C1 segment of cervical spinal cord (tissue), 14 donors: ENCODE results near the gene EIF4G3.
"Not testable (repeated sequence)": the region's sequence is repeated elsewhere in the genome, so short reads cannot be mapped to it uniquely, and the experiment has no call there.

Source experiments
- DNase-seq, 14 donors: peaks; one replicate each; lab custom pipeline; 2025; lab: John Stamatoyannopoulos, UW

The EIF4G3 gene

GRCh38 chr1:21185221-21185731 lies 8.6 kb upstream of the EIF4G3 start:
- no peak for DNase-seq

DNA sequence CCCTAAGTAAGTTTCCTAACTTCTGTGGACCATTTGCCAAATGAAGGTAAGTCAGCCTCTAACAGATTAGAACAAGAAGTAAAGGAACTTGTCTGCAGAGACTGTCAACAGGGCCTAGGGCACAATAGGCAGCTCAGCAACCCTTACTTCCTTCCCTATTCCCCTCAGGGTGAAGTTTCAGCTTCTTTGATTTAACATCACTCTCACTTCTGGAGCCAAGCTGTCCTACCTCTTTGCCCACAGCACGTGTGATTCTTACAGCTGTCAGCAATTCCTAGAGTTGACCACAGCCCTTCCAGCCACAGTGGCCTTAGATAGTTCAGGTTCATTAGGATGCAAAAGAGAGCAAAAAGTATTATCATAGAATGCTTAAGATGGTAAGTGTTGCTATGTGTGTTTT lies 7.6 kb upstream of the EIF4G3 start:
- DNase-seq: peak in 1 of 14 donors; percentile 3

DNA sequence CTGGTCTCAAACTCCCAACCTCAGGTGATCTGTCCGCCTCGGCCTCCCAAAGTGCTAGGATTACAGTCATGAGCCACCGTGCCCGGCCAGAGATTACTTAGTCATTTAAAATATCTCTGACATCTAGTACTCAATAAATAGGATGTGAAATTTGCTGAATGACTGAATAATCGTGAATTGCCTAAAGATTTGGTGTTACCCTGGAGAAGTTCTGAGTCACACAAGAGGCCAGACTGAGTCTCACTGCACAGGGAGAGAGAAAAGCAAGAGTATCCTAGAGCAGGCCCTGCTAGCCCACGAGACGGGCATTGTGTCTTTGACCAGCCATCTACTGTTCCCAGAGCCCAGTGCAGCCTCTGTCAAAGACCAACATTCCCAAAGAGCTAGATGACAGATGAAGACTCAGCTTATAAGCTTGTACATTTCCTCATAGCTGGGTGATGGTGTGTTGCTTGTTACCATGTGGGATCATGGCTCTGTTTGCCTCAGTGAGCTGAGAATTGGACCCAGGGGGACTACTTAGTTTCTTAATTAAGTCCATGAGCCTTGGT lies 5.6 kb upstream of the EIF4G3 start:
- no peak for DNase-seq

- not testable (repeated sequence) for DNase-seq
Observed at GRCh38 chr1:21178271-21178670, 1.6 kb upstream of the EIF4G3 start.

- peak in 11 of 14 donors; percentile 43 to 87 (median 68) for DNase-seq
Observed at GRCh38 chr1:21175670-21176581, 771 bp downstream of the EIF4G3 start.

DNA sequence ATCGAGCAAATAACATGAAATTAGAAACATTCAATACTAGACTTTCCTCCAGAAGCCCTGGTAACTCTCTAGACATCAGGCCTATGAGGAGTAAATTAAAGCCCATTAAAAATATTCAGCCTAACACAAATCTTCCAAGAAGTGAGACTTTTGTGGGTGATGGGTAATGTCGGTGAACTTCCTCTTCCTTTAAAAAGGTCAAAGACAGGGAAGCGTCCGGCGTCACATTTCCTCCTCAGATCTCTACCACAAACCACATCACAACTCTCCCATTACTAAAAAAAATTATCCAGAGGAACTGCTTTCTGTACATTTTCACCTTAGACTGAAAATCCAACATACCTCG lies 1.4 kb downstream of the EIF4G3 start:
- peak in 6 of 14 donors; percentile 7 to 56 (median 30) for DNase-seq

DNA sequence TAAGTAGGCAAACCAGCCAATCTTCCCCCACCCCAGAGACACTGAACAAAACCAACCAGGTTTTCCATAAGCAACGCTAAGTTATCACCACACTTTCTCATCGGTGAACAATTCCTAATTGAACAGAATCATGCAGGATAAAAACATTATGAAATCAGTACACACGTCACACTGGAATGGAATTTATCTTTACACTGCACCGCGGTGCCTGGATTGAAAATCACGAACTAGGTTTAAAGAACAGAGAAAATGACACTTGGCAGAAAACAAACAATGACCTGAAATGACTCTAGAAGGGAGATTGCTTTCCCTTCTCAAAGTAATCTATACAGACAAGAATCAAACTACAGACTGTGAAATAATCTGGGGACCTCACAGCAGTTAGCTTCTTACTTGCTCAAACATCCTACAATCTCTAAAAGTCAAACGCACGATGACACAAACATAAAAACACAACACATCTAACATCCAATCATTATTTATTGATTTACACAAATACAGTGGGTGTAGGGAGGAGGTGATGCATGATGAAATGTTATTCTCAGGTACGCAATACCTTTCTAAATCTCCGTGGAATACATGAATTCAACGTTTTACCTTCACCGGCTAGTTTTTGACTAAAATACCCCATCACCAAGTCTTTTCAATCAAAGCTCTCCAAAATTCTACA lies 1.9 kb downstream of the EIF4G3 start:
- peak in 2 of 14 donors; percentile 20 to 25 for DNase-seq

- peak in 1 of 14 donors; percentile 30 for DNase-seq
Observed at GRCh38 chr1:21174230-21174629, 2.5 kb downstream of the EIF4G3 start.

DNA sequence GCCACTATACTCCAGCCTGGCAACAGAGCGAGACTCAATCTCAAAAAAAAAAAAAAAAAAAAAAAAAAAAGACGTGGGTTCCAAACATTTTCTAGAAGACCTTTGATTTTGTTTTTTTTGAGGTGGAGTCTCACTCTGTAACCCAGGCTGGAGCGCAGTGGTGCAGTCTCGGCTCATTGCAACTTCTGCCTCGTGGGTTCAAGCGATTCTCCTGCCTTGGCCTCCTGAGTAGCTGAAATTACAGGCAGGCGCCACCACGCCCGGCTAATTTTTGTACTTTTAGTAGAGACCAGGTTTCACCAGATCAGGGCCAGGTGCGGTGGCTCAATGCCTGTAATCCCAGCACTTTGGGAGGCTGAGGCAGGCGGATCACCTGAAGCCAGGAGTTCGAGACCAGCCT lies 3.6 kb downstream of the EIF4G3 start:
- not testable (repeated sequence) for DNase-seq

DNA sequence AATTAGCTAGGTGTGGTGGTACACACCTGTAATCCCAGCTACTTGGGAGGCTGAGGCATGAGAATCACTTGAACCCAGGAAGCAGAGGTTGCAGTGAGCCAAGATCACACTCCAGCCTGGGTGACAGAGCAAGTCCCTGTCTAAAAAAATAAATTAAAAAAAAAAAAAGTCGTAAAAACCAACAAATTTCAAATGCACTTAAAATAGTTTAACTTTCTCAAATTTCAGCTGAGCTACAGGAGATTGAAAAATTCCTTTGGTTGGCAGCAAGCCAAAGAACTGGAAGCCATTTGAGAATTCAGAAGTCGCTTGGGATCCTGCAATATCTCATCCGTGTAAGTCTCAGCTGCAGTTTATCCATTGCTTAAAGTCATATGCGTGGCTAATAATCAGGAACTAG lies 5.9 kb downstream of the EIF4G3 start:
- DNase-seq: not testable (repeated sequence)

DNA sequence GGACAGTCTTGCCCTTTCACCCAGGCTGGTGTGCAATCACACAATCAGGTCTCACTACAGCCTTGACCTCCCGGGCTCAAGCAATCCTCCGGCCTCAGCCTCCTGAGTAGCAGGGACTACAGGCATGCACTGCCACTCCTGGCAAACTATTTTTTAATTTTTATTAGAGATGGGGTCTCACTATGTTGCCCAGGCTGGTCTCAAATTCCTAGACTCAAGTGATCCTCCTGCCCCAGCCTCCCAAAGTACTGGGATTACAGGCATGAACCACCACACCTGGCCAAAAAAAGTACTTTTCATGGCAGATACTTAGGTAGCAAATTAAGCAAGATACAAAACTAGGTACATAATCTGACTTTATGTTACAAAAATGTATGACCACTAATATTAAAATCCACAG lies 8.3 kb downstream of the EIF4G3 start:
- DNase-seq: no peak

DNA sequence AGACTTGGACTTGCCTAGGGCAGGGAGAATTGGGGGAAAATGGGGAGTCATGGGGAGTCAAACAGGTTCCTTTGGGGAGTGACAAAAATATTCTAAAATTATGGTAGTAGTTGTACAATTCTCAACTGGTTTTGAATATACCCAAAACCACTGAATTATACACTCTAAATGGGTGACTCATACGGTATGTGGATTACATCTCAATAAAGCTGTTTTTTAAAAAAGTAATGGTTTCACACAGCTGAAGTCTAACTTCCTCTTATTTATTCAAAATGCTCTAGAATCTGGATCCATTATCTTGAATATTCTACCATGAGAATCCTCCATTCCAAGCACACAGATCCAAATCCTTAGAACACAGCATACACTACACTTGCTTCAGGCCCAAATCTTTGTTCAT lies 11.1 kb downstream of the EIF4G3 start:
- no peak for DNase-seq

GRCh38 chr1:21165076-21165475 lies 11.6 kb downstream of the EIF4G3 start:
- DNase-seq: no peak

GRCh38 chr1:21164266-21164665 lies 12.4 kb downstream of the EIF4G3 start:
- DNase-seq: no peak

DNA sequence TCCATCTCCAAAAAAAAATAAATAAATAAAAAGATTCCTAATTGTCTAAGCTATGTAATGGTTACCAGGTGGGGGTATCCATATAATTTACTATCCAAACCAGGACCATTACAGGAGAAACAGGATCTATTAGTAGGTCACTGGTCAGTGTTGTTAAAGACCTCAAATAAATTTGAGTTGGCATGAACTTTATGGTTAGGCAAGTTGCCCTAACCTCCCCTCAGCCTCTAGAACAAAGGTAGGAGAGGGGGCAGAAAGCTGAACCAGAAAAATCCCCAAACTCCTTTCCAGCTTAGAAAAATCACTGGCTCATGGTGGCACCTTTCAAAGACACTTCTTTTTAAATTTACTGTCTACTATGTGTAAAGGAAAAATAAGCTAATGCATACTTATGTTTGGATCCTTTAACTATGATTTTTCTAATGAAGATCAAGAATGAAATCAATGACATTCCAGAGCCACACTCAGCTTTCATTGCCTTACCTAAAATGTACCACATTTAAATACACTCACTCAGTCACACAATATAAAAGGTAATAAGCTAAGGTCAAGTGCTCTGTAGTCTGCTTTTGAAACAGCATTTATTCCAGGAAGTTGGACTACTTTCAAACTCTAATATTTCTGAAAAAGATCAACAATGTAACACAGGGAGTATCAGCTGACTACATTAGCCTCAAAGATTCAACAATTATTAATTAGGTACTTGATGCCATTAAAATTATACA lies 13.8 kb downstream of the EIF4G3 start:
- DNase-seq: no peak

GRCh38 chr1:21161842-21162241 lies 14.9 kb downstream of the EIF4G3 start:
- no peak for DNase-seq

- no peak for DNase-seq
Observed at GRCh38 chr1:21160263-21160796, 16.4 kb downstream of the EIF4G3 start.

DNA sequence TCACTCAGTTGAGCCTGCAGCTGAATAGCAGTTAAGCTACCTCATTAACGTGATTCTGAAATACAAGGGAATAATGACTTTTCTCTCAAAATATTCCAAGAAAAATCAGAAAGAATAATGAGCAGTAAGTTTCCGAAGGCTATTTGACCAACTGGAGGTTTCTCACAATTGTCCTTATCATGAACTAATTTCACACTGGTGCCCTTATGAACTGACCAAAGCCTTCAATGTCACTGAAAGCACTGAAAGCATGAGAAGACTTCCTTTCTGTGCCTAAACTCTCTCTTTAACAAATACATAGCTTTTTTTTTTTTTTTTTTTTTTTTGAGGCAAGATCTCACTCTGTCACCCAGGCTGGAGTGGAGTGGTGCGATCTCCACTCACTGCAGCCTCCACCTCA lies 18.8 kb downstream of the EIF4G3 start:
- DNase-seq: no peak

GRCh38 chr1:21157054-21157453 lies 19.6 kb downstream of the EIF4G3 start:
- no peak for DNase-seq

GRCh38 chr1:21156019-21156418 lies 20.7 kb downstream of the EIF4G3 start:
- no peak for DNase-seq

DNA sequence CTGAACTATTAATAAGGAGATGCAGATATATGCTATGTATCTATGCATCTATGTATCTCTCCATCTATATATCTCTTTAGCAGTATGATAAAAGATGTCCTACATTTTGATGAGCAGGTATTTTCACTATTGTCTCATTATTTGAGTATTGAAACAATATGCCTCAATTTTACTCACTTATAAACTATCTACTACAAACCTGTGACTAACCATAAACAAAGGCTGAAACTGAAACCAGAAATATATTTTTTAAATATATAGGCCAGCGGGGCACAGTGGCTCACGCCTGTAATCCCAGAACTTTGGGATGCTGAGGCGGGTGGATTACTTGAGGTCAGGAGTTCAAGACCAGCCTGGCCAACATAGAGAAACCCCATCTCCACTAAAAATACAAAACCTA lies 22.0 kb downstream of the EIF4G3 start:
- DNase-seq: no peak

- DNase-seq: no peak
Observed at GRCh38 chr1:21153388-21153787, 23.3 kb downstream of the EIF4G3 start.
